ENCODE measurements around the gene PPP1R13L.
"Not testable (repeated sequence)": the region's sequence is repeated elsewhere in the genome, so short reads cannot be mapped to it uniquely, and the experiment has no call there.

Gene PPP1R13L

GRCh38 chr19:45342911-45343310 lies 62.0 kb downstream of the PPP1R13L start:
- DNase-seq: no peak

DNA sequence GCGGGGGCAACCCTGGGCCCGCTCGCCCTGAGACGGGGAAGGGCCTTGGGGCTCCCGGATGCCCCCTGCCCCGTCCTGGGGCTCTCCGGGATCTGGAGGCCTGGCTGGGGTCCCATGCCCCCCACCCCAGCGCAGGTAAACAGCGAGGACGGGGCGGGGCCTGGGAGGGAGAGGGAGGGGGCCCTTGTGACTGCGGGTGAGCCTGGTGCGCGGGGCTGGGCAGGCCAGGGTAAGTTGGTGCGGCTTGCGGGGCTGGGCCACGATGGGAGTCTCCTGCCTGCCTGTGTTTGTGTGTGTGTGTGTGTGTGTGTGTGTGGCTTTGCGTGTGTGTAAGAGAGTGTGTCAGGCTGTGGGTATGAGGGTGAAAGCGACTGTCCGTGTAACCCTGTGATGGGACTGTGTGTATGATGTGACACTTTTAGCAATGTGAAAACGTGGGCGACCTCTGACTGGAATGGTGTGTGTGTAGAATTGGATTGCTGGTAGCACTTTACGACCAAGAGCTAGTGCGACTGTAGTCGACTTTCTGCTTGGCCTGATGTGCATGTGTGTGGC lies 63.9 kb downstream of the PPP1R13L start:
- DNase-seq: no peak

GRCh38 chr19:45340232-45340898 lies 64.5 kb downstream of the PPP1R13L start, which contains the start of gene KLC3:
Gene KLC3 (plus strand): TSS chr19:45340750. CDS start chr19:45345542, 4,792 bp downstream.
- no peak for DNase-seq

- DNase-seq: no peak
These were observed 65.2 kb downstream of the PPP1R13L start for GRCh38 chr19:45339629-45340028.

- no peak for DNase-seq
These were observed 68.1 kb downstream of the PPP1R13L start for GRCh38 chr19:45336696-45337251.

DNA sequence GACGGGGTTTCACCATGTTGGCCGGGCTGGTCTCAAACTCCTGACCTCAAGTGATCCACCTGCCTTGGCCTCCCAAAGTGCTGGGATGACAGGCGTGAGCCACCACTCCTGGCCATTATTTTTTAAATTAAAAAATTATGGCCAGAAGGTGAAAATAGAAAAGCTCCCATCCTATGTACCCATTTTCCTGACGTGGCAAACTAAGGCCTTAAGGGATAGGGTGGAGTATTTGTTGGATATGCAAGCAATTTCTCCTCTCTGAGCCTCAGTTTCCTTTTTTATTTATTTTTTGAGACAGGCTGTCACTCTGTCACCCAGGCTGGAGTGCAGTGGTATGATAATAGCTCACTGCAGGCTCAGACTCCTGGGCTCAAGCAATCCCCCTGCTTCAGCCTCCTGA lies 70.0 kb downstream of the PPP1R13L start:
- DNase-seq: not testable (repeated sequence)

- DNase-seq: no peak
These were observed 71.1 kb downstream of the PPP1R13L start for GRCh38 chr19:45333609-45334303.

GRCh38 chr19:45331411-45331810 lies 73.5 kb downstream of the PPP1R13L start:
- no peak for DNase-seq
